Measurements from ENCODE around the gene PDHX.
"Not testable (repeated sequence)": the region's sequence is repeated elsewhere in the genome, so short reads cannot be mapped to it uniquely, and the experiment has no call there.

The PDHX gene

DNA sequence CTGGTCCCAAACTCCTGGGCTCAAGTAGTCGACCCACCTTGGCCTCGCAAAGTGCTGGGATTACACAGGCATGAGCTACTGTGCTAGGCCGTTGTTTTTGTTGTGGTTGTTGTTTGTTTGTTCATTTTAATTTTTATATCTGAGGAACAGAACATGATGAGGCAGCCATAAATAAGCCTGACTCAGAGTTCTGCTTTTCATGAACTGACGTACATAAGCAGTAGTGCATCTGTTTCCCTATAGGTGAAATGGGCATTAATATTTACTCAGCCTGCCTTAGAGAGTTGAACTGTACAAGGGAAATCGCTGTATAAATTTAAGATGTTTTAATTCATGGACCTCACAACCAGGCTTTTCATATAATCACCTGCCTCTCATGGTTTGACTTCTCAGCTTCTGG lies 80.5 kb downstream of the PDHX start:
- no peak for DNase-seq

DNA sequence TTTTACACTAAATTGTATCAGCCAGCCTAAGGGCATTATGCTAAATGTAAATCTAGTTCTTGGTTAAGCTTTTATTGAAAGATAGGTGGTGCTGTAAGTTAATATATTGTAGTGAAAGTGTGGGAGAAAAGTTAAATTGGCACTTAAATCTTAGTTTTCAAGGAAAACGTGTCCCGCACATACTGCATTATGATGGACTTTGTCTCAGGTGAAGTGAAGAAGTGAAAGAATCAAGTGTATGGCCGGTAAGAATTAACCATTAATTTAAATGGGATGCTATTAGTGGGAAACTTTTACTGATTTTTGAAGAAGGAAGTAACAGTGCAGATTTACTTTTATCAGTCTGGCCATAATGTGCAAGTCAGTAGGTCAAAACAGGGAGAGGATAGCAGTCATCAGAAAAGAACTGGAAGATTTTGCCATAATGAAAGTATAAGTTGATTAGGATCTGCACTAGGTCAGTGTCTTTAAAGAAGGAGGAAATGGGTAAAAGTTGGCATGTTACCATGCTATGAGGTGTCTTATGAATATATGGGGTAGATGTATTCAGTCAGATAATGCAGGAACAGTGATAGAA lies 81.6 kb downstream of the PDHX start:
- no peak for DNase-seq

DNA sequence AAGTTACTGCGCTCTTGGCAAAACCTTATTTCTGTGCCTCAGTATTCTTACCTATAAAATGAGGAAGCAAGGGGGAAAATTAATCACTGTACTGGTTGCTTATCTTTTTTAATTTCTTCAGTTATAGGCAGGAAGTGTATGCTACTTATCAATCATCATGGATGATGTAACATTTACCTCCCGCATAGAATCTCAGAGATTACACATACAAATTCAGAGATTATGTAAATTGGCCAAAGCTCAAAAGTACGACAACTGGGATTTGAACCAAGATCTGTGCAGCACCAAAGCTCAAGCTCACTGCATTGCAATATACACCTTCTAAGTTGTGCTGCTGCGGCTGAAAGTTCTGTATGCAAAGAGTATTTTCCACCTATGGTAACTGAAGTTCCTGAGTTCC lies 83.0 kb downstream of the PDHX start:
- DNase-seq, result no peak

DNA sequence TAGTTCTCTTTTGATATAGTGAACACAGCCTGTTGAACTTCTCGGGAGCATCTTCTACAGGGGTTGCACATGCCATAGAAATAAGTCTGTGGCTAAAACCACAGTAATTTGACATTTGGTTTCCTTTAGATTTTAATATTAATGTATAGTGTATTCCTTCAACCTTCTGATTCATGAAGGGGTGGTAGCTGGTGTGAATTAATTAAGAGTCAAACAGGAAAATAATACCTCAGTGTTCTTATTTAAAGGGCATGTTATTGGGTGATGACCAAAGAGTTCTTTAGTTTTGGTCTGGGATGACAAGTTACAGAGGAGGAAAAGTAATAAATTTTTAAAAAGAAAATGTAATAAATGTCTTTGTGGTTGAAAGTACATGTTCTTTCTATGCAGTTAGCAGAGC lies 86.8 kb downstream of the PDHX start:
- no peak for DNase-seq

- DNase-seq, result no peak
These were observed 87.2 kb downstream of the PDHX start for GRCh38 chr11:35003658-35004057.

DNA sequence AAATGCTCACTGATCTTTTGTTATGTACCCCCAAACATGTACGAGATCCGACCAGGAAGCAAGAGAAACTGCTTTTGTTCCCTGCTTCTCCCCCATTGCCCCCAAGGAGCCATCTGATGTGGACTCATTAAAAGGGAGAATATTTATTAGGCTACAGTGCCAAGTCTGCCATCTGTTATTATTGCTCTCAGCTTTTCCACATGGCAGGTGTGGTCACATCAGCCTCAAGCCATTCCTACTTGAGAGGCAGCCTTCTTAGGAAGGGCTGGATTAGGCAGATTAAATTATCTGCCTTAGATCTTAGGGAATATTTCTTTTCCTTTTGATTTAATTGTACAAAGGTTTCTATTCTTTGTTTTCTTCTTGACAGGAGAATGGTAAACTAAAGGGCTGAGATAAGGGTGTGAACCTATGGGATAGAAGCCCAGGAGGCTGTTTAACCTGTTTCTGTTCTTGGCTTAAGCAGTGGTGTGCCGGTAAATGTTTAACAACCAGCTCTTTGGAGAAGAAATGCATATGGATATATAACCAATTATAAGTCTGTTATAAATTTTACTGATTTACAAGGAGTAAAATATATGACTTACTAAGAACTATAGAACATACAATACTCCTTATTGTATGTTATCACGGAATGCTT lies 88.8 kb downstream of the PDHX start:
- no peak for DNase-seq

DNA sequence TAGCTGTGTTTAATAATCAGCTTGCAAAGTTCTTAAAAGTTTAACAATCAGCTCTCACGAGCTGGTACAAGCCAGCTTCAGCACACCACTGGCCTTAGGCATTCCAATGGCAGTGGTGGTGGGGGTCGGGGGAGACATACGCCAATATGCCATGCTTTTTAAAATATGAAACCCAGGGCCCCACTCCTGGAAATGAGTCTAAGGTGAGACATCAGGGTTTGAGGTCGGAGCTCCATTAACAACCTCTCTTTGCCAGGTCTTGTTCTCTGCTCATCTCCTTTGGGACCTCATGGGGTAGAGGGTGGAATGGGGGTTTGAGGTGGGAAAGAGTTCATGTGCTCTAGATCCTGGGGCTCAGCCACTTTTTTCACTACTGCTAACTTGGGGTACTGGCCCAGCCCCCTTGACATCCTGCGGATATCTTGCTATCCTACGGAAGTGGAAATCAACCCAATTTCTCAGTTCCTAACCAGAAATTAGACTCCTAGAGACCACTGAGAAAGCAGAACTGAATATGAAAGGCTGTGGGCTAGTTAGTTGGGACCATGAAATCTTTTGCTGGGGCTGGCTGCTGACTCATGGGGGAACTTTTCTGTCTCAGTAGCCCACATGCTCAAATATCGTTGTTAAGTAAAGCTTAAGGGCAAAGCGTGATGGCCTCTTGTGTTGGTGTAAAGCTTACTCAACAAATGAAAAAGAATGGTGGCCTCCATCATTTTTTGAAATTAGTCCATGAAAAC lies 90.1 kb downstream of the PDHX start:
- DNase-seq, result no peak

DNA sequence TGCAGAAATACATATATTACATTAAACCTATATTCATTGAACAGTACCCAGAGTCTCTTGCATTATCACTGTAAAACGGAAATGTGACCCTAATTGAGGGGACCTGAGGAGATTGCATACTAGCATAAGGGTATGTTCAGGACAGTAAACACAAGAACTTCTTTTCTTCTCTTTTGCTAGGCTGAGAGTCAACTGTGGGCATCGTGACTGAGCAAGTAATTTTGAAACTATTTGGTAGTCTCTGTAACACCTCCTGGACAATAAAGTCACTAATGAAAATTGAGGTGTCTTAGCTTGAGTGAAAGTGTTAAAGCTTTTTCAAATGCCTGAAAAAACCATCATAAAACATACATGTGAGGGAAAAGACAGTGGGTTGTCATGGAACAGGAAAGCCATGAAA lies 90.9 kb downstream of the PDHX start:
- DNase-seq, result no peak

DNA sequence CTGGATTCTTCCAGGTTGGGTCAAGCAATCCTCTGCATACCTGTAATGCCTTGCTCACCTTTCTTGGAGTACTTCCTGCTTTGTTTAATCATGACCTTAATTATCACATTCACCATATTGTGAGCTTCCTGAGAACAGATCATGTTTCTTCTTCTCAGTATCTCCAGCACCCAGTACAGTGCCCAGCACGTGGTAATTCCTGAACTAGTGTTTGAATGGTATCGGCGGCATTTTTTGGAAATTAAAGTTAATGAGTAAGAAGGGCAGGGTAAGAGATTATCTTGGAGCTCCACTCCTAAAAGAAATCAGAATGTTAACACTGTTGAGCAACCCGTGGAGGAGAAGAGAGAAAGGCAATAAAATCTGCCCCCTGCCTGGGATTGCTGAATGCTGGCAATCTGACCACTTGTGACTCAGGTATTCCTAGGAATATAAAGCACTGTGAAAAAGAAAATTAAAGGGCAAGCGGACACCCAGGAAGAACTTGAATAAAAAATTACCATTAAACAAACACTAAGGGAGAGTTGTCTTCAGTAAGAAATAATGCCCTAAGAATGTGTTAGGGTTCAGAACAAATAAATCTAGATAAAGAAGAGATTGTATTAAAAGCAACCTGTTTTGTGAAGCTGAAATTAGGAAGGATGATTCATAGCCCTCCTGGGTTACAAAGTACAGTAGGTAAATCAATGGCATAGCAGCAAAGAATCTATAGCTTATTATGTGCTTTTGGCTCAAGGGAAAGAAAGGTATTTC lies 92.9 kb downstream of the PDHX start:
- DNase-seq, result no peak

DNA sequence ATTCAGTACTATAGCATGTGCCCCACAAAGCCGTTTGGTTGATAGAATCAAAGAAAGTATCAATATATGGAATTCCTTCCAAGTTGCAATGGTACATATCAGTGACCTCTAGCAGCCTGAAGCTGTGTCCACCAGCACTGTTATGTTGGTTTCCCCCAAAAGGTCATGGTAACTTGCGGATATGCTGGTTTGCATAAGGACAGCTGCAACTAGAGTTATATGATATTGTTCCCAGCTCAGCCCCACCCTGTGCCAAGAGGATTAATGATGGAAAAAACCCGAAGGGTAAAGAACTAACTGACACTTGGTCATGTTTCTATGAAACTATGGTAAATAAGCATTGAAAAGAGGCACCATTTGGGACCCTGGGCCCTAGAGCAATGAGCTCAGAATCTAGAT lies 93.5 kb downstream of the PDHX start:
- no peak for DNase-seq

- DNase-seq, result no peak
These were observed 94.2 kb downstream of the PDHX start for GRCh38 chr11:35010654-35011053.

DNA sequence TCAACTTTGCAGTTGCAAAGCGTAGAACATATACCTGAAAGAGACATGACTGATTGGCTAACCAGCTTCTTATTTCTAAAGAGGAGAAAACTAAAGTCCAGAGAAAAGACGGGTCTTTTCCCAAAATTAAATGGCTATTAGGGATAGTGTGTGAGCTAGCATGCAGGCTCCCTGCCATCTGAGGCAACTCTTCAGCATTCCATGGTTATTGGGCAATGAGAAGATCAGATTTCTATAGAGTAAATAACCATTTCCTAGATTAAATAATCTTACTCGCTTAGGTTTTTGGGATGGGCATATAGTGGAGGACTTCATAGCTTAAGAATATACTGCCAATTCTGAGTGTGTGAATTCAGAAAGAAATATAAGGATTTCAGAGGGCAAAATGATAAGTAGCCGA lies 95.0 kb downstream of the PDHX start:
- no peak for DNase-seq

DNA sequence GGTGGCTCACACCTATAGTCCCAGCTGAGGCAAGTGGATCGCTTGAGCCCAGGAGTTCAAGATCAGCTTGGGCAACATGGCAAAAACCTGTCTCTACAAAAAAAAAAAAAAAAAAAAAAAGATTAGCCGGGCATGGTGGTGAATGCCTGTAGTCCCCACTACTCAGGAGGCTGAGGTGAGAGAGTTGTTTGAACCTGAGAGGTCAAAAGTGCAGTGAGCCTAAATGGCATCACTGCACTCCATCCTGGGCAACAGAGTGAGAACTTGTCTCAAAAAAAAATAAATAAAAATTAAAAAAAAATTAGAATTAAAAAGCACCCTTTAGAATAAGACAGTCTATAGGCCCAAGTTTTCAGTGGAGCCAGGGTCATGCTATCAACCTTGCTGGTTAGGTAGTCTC lies 95.5 kb downstream of the PDHX start:
- DNase-seq, result no peak

DNA sequence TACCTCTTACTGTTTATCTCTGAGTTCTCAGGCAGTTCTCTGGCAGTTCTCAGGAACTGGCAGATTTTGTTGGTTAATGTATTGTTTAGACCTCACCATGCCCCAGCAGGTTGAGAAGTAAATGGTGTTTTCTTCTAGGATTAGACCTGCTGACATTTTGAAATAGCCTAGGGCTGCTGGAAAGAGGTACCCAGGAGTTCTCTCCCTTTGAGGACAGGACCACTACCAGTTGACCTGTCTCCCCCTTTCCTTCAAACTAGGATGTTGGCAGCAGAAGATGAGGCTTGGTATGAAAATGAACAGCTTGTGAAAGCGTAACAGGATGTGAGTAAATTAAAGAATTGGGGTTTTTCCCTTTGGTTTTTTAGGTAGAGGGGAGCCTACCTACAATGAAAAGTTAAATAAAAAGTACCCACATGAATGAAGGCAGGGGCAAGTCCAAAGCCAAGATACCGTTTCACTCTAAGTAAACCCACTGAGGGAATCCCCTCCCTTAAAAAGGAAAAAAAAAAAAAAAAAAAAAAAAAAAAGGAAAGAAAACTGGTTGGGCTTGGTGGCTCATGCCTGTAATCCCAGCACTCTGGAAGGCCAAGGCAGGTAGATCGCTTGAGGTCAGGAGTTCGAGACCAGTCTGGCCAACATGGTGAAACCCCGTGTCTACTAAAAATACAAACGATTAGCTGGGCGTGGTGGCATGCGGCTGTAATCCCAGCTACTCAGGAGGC lies 96.2 kb downstream of the PDHX start:
- DNase-seq, result no peak

DNA sequence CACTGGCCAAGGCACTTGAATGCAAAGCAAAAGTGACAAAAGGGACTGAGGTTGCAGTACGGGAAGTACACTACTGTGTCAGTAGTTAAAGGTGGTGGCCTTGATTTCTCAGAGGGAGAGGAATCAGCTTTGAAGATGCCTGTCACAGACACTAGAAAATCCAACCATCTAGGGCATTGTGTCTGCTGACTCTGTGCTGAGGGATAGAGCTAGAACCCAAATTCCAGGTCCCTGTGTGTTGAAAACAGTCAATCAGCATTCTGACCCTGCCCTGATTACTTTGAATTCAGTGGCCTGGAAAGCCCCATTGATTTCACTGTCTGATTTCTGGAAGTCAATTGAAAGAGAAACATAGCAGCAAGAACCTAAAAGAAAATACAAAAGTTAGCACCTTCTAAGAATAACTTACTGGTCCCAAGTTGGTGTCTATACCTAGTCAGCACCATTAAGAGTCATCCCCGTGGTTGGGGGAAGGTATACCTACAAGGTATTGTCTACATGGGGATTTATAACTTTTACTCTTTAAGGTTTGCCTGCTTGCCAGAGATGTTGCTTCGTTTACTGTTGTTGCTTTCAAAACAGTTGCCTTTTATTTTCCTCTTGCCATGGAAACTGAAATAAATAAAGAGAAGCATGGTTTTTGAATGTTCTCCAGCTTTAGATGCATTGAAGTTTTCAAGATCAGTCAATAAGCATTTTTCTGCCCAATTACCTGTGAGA lies 97.3 kb downstream of the PDHX start:
- no peak for DNase-seq

- no peak for DNase-seq
These were observed 97.9 kb downstream of the PDHX start for GRCh38 chr11:35014346-35014745.

GRCh38 chr11:35015621-35016387 lies 99.4 kb downstream of the PDHX start:
- DNase-seq, result no peak

GRCh38 chr11:35016916-35017315 lies 100.5 kb downstream of the PDHX start:
- no peak for DNase-seq

DNA sequence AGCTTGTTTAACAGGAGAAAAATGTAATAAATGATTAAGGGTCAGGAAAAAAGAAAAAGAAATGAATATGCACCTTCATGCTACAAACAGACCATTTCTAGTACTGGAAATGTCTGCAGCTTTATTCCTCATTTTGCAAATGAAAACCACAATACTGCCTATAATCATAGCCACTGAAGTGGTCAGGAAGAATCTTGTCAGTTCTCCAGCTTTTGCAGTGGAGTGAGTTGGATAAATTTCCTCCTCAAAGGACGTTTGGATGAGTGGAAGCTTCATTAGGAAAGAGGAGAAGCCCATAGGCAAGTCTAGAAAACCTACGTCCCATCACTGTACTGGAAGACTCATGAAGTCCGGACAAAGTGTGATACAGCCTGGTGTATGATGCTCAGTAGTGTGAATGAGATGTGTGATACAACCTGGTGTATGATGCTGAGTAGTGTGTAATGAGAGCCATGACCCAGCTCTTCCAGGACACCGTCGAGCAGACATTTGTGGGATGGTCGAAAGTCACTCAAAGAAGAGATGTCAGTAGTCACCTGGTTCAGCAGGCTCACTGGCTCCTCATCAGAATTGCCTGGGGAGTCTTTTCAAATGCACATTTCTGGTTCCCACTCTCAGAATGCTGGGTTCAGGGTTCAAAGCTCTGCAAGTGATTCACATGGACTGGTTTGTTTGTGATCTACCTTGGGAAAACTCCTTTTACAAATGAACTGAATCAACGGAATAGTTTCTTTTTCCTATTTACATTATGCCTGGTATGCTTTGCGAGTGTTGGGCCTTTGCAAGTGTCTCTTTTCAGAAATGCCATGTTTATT lies 101.3 kb downstream of the PDHX start:
- DNase-seq, result no peak

DNA sequence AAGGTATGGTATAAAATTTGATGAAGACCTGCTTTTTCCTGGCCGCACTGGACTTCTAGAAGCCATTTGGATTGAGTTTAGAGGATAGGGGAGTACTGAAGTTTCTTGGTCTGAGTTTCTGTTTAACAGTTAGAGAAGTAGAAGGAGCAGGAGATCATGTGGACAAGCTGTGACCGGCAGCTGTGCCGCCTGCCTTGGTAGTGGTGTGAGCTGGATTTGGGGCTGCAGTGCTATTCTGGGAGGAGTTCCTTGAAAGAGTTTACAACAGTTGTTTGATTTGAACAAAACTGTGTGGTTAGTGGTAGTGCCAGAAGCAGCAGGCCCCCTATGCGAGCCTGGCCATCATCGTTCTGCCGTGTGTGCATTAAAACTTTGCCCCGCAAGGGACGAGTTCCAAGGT lies 105.2 kb downstream of the PDHX start:
- DNase-seq, result no peak

DNA sequence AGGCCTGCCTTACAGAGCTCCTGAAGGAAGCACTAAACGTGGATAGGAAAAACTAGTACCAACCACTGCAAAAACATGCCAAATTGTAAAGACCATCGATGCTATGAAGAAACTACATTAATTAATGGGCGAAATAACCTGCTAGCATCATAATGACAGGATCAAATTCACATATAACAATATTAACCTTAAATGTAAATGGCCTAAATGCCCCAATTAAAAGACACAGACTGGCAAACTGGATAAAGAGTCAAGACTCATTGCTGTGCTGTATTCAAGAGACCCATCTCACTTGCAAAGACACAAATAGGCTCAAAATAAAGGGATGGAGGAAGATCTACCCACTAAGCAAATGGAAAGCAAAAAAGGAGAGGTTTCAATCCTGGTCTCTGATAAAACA lies 107.5 kb downstream of the PDHX start:
- not testable (repeated sequence) for DNase-seq

All from 8988T (cell line).